Measurements from ENCODE around the gene OST4.

The OST4 gene

DNA sequence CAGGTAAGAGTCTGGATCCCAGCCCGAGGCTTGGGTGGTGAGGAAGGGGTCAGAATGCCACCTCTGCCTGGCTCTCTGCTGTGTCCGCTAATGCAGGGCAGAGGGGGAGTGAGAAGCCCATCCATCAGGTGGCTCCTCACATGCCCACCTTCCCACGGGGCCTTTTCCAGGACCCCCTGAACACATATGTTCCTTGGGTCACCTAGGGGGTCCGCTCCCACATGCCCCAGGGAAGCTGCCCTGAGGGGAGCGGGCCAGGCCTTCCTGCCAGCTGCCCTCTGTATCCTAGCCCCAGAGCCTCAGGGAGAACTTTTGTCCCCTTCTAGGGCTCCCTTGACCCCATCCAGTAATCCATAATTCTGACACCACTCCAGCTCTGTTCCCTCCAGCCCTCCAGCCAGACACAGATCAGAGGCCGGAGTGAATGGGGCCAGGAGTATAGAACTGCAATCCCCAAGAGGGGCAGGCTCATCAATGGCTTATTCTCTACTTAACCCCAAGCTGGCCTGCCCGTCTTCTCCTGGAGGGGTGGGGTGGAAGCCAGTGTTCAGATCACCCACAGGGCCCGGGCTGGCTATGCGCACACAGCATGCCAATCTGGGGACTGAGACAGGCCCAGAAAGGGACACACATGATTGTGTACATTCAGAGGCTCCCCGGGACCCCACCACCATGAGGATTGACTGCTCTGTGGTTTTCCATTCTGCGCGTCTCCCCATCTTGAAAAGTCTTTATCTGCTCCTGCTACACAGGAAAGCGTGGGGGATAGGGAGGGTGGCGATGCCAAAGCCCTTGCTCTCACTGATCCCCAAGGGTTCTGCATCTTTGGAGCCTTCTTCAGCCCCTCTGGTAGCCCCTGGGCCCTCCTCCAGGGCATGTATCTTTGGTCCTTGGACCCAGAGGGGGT, 8.0 kb upstream of the OST4 start:
- H3K36me3 ChIP-seq (ENCODE audit: insufficient read depth, low read length): no peaks in the 10 kb centered on the region
- H3K9ac ChIP-seq (ENCODE audit: low read depth, low read length, poor library complexity, severe bottlenecking): no peak overlapping the region
- peaks cover 19% of the 10 kb centered on the region; the same call in 1 of the 2 replicates for H3K79me2 ChIP-seq (ENCODE audit: insufficient read depth, low read length)
- no peaks in the 10 kb centered on the region for H3K9me2 ChIP-seq (replicated peaks; ENCODE audit: low read depth, low read length)
- peaks cover 39% of the 10 kb centered on the region for H3K4me1 ChIP-seq (ENCODE audit: insufficient read depth, low read length, poor library complexity, severe bottlenecking)
- H4K20me1 ChIP-seq (ENCODE audit: insufficient read depth, low read length, poor library complexity, severe bottlenecking): no peaks in the 10 kb centered on the region
- H2AFZ ChIP-seq (ENCODE audit: low read length): no peak overlapping the region
- no peaks in the 10 kb centered on the region for H3K27me3 ChIP-seq (ENCODE audit: insufficient read depth, low read length, poor library complexity, severe bottlenecking)
- no peaks in the 10 kb centered on the region for H3K9me3 ChIP-seq (ENCODE audit: insufficient read depth, low read depth, low read length)
- H3F3A ChIP-seq (ENCODE audit: low read depth): peaks cover 7% of the 10 kb centered on the region; the same call in 1 of the 2 replicates
- TF ChIP-seq CTCF (conservative IDR thresholded peaks at IDR 0.05; ENCODE audit: low read length) (no peak), EZH2phosphoT487 (IDR thresholded peaks at IDR 0.05; ENCODE audit: borderline replicate concordance) (no peak)
- no peak overlapping the region for H3K4me3 ChIP-seq (ENCODE audit: low read length, poor library complexity, severe bottlenecking)
- no peak overlapping the region for H3K4me2 ChIP-seq (ENCODE audit: low read depth, low read length, poor library complexity, severe bottlenecking)

GRCh38 chr2:27078267-27079194, 7.1 kb upstream of the OST4 start, which contains the start of gene EMILIN1:
Gene EMILIN1 (plus strand): TSS chr2:27078615. CDS start chr2:27079066, 451 bp downstream.
- H3K36me3 ChIP-seq (ENCODE audit: insufficient read depth, low read length): no peaks in the 10 kb centered on the region
- peaks cover 13% of the 10 kb centered on the region; the same call in 1 of the 2 replicates for H3K79me2 ChIP-seq (ENCODE audit: insufficient read depth, low read length)
- H2AFZ ChIP-seq (ENCODE audit: low read length): no peak within 1 kb of the TSS
- H3K9me3 ChIP-seq (ENCODE audit: insufficient read depth, low read depth, low read length): no peaks in the 10 kb centered on the region
- H3F3A ChIP-seq (ENCODE audit: low read depth): peaks cover 7% of the 10 kb centered on the region; the same call in 1 of the 2 replicates
- no peaks in the 10 kb centered on the region for H4K20me1 ChIP-seq (ENCODE audit: insufficient read depth, low read length, poor library complexity, severe bottlenecking)
- H3K27me3 ChIP-seq (ENCODE audit: insufficient read depth, low read length, poor library complexity, severe bottlenecking): no peaks in the 10 kb centered on the region
- no peak within 1 kb of the TSS for H3K4me3 ChIP-seq (ENCODE audit: low read length, poor library complexity, severe bottlenecking)
- peaks cover 37% of the 10 kb centered on the region for H3K4me1 ChIP-seq (ENCODE audit: insufficient read depth, low read length, poor library complexity, severe bottlenecking)
- no peak within 1 kb of the TSS for H3K4me2 ChIP-seq (ENCODE audit: low read depth, low read length, poor library complexity, severe bottlenecking)
- no peak for TF ChIP-seq CTCF (conservative IDR thresholded peaks at IDR 0.05; ENCODE audit: low read length)
- H3K9me2 ChIP-seq (replicated peaks; ENCODE audit: low read depth, low read length): no peaks in the 10 kb centered on the region
- no peak within 1 kb of the TSS for H3K9ac ChIP-seq (ENCODE audit: low read depth, low read length, poor library complexity, severe bottlenecking)

GRCh38 chr2:27077231-27077630, 5.8 kb upstream of the OST4 start:
- Histone ChIP-seq H3K4me1 (ENCODE audit: insufficient read depth, low read length, poor library complexity, severe bottlenecking) (peaks cover 43% of the 10 kb centered on the region), H3K9me3 (ENCODE audit: insufficient read depth, low read depth, low read length) (no peaks in the 10 kb centered on the region)

More at GRCh38 chr2:27077231-27077630, 5.8 kb upstream of the OST4 start:
- Histone ChIP-seq H4K20me1 (ENCODE audit: insufficient read depth, low read length, poor library complexity, severe bottlenecking) (no peaks in the 10 kb centered on the region), H3K36me3 (ENCODE audit: insufficient read depth, low read length) (no peaks in the 10 kb centered on the region), H3K4me3 (ENCODE audit: low read length, poor library complexity, severe bottlenecking) (no peak overlapping the region), H3K27me3 (ENCODE audit: insufficient read depth, low read length, poor library complexity, severe bottlenecking) (no peaks in the 10 kb centered on the region), H3K79me2 (ENCODE audit: insufficient read depth, low read length) (peaks cover 1% of the 10 kb centered on the region; the same call in 1 of the 2 replicates), H3K4me2 (ENCODE audit: low read depth, low read length, poor library complexity, severe bottlenecking) (no peak overlapping the region), H2AFZ (ENCODE audit: low read length) (no peak overlapping the region), H3K9me2 (replicated peaks; ENCODE audit: low read depth, low read length) (no peaks in the 10 kb centered on the region), H3K9ac (ENCODE audit: low read depth, low read length, poor library complexity, severe bottlenecking) (no peak overlapping the region), H3F3A (ENCODE audit: low read depth) (peaks cover 7% of the 10 kb centered on the region; the same call in 1 of the 2 replicates)
- TF ChIP-seq CTCF (conservative IDR thresholded peaks at IDR 0.05; ENCODE audit: low read length): no peak
- no peak for TF ChIP-seq EZH2phosphoT487 (IDR thresholded peaks at IDR 0.05; ENCODE audit: borderline replicate concordance)

Measured in Loucy (cell line).